GM21529 (cell line): Measurements from ENCODE around the gene CHKA.
A peak's percentile ranks its signal among the peaks of the same experiment; 100 is the strongest.

Experiments
- ATAC-seq: cut with Tn5 transposase; IDR thresholded peaks from one replicate; pipeline ENCODE4 v1.9.1; 2021; ENCODE audit not compliant: unreplicated experiment

The CHKA gene

DNA sequence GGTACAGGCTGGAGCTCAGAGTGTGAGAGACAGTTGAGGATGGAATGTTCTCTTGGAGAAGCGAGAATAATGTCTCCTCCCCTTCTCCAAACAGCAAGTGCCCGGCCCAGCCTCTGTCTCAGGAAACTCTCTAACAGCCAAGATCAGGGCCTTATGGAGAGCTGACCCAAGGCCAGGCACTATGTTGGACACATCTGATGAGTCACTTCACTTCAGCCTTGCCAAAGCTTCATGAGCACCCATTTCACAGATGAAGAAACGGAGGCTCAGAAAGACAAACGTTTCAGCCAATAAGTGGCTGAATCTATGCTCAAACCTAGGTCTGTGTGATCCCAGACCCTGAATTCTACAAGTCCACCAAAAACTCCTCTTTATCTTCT lies 22.1 kb upstream of the CHKA start:
- no peak for ATAC-seq

DNA sequence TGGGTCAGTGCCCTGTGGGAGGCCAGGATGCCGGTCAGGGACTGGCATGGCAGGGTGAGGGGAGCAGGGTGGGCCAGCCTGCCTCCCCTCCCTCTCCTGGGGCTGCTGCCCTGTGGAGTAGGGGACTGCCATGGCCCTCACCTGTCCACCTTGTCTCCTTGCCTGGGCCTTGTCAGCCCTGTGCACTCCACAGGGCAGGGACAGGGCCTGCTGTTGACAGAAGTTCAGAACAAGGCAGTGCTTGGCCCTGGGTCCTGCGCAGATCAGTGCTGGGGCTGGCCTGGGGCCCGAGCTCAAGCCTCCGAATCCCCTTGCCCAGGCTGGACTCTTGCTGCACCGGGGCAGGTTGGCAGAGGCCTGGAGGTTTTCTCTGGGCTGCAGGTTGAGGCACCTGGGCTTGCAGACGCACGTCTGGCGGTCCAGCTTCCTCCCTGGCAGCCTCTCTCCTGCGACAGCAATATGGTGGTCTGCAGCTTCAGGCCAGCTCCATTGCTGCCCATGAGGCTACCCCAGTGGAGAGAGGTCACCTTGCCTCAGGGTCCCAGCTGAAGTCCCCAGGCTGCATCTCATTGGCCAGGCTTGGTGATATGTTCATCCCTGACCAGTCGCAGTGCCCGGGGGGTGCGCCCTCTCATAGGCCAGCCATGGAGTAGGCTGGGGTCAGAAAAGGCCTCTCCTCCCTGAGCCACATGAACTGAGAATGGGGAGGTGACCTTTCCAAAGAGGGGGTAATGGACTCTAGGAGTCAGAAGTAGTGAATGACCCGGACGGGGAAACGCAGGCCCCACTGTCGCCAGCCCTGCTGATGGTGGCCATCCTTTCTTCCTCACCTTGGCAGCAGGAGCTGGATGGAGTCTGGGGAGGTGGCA lies 21.5 kb upstream of the CHKA start:
- ATAC-seq: no peak

DNA sequence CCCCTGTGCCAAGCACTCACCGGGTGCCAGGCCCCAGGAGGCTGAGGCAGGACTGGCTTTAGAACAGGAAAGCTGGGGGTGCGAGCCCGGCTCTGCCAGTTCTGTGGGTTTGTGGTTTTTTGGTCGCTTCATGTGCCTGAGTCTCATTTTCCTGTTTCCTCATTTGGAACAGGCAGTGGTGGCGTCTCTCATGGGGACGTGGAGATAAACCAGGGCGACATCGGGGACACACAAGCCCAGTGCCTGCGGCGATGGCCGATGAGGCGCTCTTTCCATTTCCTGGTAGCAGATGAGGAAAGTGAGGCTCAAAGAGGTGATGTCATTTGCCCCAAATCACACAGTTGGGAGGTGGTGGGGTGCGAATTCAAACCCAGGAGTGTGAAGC lies 20.8 kb upstream of the CHKA start:
- no peak for ATAC-seq

DNA sequence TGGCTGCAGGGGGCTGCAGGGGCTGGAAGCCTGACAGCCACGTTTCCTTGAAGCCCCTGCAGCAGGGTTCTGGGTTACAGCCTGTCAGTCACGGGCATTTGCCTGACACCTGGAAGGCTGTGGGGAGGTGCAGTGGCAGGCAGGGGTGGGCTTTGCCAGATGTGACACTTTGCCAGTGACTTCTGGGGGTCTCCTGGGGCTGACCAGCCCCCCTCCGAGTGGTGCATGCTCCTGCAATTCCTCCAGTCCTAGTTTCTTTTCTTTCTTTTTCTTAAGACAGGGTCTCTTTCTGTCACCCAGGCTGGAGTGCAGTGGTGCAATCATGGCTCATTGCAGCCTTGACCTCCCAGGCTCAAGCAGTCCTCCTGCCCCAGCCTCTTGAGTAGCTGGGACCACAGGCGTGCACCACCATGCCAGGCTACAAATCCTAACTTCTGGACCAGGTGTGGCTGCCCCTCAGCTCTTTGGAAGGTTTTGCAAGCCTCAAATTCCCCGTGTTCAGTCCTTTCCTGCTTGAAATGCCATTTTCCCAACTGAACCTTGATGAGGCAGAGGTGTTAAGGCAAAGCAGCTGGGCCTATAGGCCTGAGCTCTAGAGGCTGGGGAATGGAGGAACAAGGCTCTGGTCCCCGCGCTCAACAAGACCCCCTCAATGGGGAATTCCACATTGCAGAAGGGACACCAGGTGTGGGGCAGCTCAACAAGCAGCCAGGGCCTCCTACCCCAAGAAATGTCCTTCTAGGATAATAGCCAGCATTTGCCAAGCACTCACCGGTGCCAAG lies 20.2 kb upstream of the CHKA start:
- ATAC-seq: no peak

DNA sequence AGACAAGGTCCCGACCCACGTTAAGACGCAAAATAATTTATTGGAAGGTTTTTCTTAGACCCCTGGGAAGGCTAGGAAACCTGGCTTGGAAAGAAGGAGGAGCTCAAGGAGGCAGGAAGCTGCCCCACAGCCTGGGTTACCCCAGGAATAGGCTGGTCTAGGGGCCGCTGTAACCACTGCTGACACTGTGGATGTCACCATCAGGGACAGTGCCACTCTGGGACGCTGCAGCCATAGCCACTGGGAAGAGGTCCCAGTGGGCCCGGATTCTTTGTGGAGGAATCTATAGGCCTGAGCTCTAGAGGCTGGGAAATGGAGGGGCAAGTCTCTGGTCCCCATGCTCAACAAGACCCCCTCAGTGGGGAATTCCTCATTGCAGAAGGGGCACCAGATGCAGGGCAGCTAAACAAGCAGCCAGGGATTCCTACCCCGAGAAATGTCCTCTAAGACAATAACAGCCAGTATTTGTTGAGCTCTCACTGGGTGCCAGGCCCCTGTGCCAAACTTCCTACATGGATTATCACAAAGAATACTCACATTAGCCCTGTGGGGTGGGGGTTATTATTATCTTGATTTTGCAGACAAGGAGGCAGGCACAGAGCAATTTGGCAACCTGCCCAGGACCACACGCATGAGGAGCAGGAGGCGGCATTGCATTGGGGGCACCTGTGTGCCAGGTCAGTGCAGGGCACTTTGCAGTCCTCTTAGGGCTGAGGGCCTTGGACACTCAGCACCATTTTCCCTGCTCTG lies 19.5 kb upstream of the CHKA start:
- no peak for ATAC-seq

DNA sequence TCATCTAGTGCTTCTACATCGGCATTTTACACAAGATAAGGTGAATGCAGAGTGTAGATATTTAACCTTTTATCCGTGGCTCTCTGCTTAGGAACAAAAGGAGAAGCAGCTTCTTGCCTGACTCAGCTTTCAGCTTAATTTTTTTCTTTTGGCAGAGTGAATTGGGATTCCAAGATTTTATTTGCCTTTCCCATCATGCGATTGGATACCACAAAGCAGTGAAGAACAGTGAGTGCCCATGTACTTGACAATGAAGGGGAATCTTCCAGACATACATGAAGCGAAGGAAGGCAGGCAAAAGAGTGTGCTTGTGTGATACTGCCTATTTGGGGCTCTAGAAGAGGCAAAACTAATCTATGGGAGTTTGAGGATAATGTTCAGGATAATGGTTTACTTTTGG lies 17.0 kb upstream of the CHKA start:
- no peak for ATAC-seq

DNA sequence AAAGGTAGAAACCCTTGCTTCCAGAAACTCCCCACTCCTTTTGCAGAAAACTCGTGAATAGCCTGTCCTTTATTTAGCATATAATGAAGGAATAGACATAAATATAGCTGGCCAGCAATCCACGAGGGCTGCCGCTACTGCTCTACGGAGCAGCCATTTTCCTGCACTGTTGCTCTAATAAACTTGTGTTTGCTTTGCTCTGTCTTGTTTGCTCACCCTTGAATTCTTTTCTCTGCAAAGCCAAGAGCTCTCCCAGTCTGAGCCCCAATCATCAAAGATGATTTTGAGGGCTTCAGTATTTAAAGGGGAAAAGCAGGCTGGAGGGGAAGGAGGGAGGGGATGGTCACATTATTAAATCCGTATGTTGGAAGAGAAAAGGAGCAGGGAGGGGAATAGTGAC lies 16.6 kb upstream of the CHKA start:
- ATAC-seq: no peak

DNA sequence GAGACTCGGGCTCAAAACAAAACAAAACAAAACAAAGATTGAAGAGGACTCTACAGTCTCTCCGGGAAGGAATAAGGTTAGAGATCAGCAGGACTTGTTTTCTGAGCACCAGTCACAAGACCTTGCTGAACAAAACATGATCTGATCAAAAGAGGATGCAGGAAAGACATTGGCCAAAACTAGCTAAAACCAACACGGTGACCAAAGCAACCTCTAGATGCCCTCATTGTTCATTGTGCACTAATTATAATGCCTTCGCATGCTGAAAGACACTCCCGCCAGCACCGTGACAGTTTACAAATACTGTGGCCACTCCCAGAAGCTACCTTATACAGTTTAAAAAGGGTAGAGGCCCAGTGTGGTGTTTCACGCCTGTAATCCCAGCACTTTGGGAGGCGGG lies 15.7 kb upstream of the CHKA start:
- ATAC-seq: no peak

DNA sequence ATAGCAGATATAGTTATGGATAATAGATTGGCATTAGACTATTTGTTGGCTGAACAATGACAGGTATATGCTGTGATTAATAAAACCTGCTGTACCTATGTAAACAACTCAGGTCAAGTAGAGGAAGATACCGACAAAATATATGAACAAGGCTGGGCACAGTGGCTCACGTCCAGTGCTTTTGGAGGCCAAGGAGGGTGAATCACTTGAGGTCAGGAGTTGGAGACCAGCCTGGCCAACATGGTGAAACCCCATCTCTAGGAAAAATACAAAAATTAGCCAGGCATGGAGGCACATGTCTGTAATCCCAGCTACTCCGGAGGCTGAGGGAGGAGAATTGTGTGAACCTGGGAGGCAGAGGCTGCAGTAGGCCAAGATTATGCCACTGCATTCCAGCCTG lies 14.0 kb upstream of the CHKA start:
- ATAC-seq: no peak

DNA sequence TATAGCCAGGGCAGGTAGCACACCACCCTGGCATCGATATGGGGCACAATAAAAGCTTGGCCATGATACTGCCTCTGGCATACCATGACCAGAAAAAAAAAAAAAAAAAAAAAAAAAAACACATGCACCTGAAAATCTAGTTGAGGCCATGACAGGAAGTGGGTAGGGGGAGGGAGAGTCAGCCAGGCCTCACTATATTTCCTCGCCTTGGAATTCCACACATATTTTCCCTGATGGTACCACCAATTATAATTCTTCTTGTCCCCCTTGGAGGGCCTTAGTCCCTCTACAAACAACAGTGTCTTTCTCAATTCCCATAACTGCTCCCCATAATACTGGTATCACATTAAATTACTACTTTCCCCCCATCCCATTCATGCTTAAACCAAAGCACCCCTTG lies 12.6 kb upstream of the CHKA start:
- no peak for ATAC-seq

DNA sequence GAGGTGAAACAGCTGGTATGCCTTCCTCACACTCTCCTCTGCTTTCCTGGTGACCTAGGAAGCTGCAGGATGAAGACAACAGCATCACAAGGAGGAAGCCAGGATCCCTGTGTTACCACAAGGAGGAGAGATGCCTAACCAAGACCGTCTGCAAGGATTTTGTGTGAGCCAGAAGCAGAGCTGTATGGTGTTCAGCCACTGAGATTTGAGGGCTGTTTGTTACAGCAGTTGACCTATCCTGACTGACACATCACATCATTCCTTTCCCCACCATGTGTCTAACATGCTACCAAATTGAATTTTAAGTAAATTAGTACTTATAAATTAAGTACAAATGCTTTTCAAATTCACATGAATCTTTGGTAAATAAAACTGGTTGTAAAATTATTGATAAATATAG lies 8.9 kb upstream of the CHKA start:
- no peak for ATAC-seq

DNA sequence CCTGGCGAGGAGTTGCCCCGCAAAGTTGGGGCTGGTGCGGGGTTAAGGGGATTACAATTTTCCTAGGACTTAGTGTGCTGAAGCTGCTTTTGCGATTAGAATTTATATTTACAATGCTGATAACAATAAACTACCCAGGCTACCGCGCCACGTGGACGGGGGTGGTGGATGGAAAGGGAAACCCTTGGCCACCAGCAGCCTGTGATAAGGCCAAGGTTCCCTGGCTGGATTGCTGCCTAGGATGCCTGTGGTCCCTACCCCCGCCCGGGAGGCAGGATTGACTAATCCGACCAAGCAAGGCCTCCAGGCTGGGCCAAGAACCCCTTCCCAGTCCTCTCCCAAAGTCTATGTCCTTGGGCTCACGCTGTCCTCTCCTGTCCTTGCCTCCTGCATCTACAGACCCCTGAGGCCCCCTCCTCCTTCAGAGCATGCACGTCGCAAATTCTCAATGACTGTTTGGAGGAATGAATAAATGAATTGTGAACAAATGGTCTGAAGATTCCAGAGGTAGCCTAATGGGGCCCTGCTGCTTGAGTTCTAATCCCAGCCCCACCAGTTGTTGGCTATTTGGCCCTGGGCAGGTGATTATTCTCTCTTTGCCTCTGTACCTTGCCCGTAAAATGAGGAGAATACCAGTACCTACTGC lies 7.6 kb upstream of the CHKA start:
- ATAC-seq: no peak

DNA sequence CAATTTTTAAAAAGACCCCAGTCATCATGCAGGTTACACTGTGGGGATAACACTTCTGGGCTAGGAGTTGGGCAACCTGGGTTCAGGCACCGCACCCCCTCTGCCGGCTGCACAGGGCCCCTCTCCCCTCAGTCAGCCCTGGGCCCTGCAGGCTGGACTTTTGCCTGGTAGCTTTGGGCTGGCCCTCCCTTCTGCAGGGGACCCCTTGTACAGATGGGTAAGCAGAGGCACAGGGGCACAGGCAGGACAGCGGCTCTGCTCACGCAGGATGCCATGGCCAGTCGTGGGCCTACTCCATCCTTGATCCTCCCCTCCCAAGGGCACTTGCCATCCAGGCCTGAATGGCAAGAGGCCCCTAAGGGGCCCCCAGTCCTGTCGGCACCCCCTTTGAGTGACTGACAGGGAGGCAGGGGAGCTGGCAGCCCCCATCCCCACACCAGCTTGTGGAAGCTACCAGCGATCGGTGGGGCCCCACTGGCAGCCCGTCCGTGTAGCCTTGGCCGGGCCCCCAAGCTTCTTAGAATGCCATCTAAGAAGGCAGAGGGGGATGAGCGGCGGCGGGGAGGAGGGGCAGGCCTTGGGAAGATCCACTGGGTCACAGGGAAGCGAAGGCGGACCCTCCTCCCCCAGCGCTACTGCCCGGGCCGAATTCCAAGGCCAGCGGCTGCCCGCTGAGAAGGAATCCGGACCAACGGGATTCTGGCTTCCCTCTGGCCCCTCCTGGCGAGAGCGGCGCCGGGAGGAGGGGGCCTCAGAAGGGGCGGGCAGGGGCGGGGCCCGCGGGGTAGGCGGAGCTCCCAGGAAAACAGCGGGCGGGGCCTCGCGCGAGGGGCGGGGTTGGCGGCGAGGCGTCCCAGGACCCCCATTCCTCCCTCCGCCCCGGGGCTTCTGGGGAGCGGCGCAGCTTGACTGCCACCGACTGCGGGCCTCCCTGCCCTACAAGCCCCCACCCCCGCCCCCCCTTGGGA lies 6.8 kb upstream of the CHKA start:
- ATAC-seq: no peak

DNA sequence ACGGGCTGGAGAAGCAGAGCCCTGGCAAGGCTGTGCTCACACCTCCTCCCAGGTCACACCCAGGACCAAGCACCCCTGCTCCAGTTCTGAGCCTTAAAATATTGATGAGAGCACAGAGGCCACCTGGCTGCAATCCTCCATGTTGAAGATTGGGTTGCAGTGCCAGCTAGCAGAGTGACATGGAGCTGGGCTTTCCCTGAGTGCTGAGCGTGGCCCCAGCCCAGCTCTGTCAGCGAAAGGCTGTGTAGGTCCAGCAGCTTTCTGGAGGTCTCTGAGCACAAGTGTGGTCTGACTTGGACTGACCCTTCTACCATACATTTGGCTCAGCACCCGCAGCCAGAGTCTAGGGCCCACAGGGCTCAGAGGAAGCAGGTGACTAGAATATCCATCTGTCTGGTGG lies 4.0 kb upstream of the CHKA start:
- no peak for ATAC-seq

DNA sequence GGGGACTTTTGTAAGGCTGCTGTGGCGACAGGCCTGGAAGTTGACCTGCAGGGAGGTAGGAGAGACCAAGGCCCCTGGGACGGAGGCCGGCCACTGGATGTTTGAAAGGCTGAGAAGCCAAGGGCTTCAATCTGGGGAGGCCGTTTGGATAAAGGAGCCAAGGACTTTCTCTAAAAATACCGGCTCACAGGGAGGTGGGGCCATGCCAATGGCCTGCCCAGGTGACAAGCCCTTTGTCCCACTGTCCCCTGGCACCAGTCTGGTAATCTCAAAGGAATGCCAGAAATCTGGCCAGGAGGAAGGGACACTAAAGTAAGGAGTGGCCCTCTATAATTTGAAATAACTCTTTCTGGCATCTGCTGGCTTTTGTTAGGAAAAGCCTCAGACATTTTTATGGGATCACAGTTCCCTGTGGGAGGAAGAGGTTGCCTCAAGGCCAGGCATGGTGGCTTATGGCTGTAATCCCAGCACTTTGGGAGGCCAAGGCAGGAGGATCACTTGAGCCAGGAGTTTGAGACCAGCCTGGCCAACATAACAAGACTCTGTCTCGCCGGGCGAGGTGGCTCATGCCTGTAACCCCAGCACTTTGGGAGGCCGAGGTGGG lies 1.9 kb upstream of the CHKA start:
- no peak for ATAC-seq

DNA sequence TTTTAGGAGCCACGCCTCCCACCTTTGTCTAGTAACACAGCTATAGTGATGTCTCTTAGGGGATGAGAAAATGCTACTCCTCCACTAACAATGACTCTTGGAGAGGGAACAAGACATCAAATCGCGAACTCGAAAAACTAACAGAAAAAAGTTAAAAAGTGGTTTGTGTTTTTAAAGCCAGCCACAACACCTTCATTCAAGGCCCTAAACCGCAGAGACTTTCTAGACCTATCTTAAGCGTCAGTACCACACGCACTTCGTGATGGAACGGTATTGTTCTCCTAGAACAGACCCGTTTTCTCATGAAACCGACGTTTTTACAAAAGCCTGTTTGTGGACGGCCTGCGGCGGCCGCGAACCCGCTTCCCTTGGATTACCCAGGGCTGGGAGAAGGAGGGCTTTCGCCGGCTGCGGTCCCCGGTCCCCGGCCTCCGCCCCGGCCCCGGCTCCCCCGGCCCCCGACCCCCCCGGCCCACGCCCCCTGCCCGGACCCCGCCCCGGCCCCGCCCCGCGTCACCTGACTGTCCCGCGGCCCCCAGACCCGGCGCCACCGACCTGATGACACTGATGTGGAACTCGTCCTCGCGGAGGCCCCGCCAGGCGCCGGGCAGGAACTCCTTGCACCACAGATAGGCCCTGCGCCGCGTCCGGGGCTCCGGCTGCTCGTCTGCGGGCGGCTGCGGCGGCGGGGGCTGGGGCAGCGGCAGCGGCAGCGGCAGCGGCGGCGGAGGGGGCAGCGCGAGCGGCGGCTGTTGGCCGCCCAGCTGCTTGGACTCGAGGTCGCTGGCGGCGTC lies 718 bp downstream of the CHKA start:
- peak; percentile 9 for ATAC-seq

DNA sequence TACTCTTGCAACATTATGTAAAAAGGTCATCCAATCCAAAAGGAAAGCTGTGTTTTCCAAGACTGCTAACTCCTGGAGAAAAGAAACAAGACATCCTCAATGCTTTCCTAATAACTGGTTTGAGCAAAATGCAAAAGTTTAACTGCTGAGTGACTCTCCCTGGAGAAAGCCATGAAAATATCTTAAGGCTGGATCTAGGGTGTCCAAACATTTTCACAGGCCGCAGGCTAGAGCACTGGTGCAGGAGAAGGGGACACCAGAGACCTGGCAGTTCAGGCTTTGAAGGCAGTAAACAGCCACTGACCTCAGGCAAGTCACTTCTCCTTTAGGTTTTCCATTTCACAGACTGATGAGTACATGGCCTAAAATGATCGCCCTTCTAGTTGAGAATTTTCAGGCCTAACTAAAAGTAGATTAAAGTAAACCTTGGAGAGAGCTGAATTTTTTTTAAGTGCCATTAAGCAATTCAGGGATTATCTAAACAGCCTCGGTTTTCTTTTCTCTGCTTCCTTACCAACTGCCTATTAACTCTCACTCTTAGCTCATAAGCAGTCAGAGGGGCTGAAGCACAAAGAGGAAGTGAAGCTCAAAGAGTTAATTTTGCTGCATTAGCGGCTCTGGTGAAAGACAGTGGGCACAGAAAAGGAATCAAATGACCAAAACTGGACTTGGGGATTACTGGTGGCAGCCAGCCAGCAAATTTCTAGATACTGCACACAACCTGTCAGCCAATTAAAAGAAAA lies 2.3 kb downstream of the CHKA start:
- ATAC-seq: peak; percentile 33

DNA sequence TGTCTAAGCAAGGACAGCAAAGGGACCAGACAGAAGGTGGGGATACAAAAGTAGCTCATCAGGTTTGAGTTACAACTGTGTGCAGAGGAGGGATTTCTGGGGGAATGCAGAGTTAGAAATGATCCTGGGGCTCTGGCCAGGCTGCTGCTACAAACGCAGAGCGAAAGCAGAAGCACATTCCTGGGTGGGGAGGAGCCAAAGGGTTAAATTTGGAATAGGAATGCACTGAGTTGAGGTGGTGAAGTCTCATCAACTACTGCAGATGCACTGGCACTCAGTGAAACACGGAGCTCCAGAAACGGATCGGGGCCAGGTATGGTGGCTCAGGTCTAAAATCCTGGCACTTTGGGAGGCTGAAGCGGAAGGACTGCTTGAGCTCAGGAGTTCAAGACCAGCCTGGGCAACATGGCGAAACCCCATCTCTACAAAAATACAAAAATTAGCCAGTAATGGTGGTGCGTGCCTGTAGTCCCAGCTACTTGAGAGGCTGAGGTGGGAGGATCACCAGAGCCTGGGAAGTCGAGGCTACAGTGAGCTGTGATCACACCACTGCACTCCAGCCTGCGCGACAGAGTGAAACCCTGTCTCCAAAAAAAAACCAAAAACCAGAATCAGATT lies 3.2 kb downstream of the CHKA start:
- no peak for ATAC-seq
